ENCODE measurements around the gene DUSP15.

Gene DUSP15

GRCh38 chr20:31894980-31895675 lies 24.8 kb upstream of the DUSP15 start:
- in situ Hi-C loops (cut with MboI; ENCODE audit: low sequenced_read_pairs), result no loop called here

GRCh38 chr20:31890646-31891045 lies 20.3 kb upstream of the DUSP15 start:
- in situ Hi-C loops (cut with MboI; ENCODE audit: low sequenced_read_pairs), result no loop called here

DNA sequence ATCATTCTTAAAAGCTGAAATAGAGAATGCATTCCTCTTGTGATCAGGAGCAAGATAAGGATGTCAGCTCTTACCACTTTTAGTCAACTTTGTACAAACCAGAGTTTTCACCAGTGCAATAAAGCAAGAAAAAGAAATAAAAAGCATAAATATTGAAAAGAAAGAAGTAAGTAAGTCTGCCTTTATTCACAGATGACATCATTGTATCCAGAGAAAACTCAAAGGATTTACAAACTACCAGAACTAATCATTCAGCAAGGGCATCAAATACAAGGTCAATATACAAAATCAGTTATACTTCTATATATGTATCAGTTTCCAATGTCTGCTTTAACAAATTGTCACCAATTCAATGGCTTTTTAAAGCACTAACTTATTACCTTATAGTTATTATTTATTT lies 13.5 kb upstream of the DUSP15 start:
- in situ Hi-C loops (cut with MboI; ENCODE audit: low sequenced_read_pairs), result no loop called here

- in situ Hi-C loops (cut with MboI; ENCODE audit: low sequenced_read_pairs), result no loop called here
Measured at GRCh38 chr20:31881945-31882344, 11.6 kb upstream of the DUSP15 start.

DNA sequence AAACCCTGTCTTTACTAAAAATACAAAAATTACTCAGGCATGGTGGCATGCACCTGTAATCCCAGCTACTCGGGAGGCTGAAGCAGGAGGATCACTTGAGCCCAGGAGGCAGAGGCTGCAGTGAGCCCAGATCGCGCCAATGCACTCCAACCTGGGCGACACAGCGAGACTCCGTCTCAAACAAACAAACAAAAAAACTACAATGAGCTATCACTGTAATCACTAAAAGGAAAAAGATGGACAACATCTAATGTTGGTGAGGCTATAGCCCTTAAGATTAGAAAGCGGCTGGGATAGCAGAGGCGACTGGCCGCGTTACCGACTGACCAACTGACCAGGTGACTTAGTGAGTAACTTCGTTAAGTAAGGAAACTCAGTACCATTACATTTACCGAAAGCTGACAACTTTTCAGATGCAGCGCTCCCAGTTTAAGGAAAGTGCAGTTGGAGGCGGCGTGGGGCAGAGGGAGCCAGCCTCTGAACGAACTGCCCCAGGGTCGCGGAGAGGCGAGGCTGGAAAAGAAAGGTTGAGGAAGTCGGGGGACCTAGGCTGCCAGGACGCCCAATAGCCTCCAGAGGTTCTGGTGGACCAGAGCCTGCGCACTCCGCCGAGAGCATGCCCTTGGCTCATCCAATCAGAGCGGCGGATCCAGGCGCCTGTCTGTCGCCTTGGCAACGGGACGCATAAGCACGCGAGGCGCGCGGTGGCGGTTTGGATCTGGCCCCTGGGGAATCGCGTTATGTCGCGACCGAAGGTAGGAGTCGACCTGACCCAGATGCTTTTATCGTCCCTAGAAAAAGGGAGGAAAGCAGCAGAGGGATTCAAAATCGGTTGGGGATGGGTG lies 9.0 kb upstream of the DUSP15 start:
- in situ Hi-C loops (cut with MboI; ENCODE audit: low sequenced_read_pairs), result no loop called here

DNA sequence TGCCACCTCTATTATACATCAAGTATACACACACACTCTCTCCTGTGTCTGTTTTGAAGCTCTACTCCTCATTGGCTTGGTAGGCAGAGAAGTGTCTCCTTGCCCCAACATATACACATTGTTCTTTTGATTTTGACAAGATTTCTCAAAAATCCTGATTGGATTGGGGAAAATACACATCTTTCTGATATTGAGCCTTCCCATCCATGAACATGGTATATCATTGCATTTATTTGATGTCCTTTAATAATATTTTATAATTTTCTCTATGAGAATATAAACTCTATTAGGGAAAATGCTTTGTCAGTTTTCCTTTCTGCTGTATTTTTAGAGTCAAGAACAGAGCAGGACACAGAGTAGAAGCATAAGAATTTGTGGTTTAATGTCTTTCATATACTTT lies 7.4 kb upstream of the DUSP15 start:
- in situ Hi-C loops (cut with MboI; ENCODE audit: low sequenced_read_pairs), result no loop called here

DNA sequence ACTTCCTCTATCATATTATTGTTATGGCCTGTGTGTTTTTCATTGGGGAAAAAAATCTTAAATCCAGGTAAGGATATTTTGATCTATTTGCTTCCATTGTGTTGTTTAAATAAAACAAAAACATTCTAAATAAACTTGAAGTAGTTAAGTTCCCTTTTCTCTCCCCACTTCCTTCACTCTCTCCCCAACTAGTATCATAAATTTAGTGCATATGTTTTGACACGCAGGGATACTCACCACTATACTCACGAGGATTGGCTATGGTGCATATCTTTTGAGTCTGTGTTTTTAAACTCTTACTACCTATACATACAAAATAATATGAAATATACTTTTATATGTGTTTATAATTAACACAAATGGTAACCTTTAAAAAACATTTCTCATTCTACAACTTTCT lies 5.3 kb upstream of the DUSP15 start:
- in situ Hi-C loops (cut with MboI; ENCODE audit: low sequenced_read_pairs), result no loop called here

GRCh38 chr20:31872406-31872805 lies 2.1 kb upstream of the DUSP15 start:
- in situ Hi-C loops (cut with MboI; ENCODE audit: low sequenced_read_pairs), result no loop called here

DNA sequence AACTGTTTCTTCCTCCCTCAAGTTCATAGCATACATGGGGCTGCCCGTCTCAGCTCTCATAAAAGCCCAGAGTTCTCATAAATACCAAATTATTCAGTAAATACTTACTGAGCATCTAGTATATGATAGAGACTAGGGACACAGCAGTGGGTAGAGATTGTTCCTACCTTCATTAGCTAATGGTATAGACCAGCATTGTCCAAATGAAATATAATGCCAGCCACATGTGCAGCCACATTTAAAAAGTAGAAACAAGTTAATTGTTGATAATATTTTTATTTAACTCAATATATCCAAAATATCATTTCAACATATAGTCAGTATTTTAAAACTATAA lies 1.3 kb upstream of the DUSP15 start:
- in situ Hi-C loops (cut with MboI; ENCODE audit: low sequenced_read_pairs), result no loop called here

- in situ Hi-C loops (cut with MboI; ENCODE audit: low sequenced_read_pairs), result no loop called here
Measured at GRCh38 chr20:31870726-31871617, 645 bp upstream of the DUSP15 start.

GRCh38 chr20:31869673-31869941 lies 720 bp downstream of the DUSP15 start:
- in situ Hi-C loops (cut with MboI; ENCODE audit: low sequenced_read_pairs), result loop anchor here (10.0 kb wide), 1 partner anchor 215 kb away; no protein-coding TSS in a partner anchor

DNA sequence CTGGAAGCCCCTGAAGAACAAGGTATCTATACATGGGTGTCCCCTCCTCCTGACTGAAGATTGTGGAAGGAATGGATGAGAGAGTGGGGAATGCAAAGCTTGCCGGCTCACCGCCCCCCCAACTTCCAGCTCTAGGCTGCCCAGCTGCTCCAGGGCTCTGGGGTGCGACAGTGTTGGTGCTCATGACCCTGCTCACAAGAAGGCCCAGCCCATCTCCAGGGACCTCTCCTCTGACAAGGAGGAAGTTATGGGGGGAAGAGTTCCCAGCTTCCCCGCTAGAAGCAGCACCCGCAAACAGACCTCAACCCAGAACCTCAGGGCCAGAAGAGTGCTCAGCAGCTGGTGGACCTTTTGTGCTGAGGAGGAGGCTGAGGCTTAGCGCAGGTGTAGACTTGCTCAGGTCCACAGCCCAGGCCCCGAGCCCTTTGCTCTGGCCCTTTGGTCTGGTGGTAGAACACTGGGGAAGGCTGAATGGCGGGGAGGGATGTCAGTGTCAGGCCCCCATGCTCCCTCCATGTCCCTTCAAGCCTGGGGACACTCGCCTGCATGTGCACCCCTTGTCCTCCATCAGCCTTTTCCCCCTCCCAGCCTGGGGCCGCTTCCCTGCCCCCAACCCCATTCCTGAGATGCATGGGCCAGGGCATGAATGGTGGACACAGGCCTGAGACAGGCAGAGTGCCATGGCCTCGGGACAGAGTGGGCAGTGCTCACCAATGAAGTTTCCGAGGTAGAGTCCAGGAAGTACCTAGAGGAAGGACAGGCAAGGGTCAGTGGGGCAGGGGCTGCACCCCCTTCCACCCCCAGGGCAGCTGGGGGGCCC lies 1.3 kb downstream of the DUSP15 start:
- in situ Hi-C loops (cut with MboI; ENCODE audit: low sequenced_read_pairs), result loop anchor here (10.0 kb wide), 1 partner anchor 216 kb away; no protein-coding TSS in a partner anchor

- in situ Hi-C loops (cut with MboI; ENCODE audit: low sequenced_read_pairs), result loop anchor here (10.0 kb wide), 1 partner anchor 219 kb away; no protein-coding TSS in a partner anchor
Measured at GRCh38 chr20:31866221-31866620, 4.1 kb downstream of the DUSP15 start.

DNA sequence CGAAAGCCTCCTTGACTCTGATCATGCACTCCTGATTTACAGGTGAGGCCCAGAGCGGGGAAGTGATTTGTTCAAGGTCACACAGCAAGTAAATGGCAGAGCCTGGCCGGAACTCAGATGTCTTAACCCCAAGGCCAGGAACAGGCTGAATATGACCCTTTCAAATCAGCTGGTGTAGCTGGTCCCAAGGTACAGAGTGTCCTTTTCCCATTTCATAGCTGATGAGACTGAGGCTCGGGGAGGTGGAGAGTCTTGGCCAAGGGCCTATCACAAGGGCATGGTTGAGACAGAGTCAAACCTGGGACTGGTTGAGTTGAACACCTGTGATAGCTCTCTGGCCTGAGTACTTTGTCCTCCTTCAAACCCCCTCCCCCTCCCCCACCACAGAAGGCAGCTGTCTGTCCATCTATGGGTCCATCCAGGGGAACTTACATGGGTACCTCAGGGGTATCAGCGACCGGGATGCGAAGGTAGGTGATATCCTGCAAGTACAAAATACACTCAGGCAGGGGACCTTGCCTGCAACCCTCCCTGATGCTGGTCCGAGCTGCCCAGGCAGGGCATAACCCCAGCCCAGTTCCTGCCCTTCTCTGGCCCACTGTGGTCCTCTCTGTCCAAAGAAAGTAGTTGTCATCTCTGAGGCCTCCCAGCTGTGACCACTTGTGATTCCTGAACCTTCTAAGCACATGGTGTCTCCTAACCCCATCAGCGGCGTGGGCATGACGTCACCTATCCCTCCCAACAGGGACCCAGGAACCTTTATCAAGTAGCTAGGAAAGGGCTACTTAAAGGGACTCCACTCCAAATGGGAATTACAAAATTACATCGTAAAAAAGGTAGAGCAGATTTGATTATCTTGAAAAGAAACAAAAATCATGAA lies 5.6 kb downstream of the DUSP15 start:
- in situ Hi-C loops (cut with MboI; ENCODE audit: low sequenced_read_pairs), result loop anchor here (10.0 kb wide), 1 partner anchor 220 kb away; no protein-coding TSS in a partner anchor

DNA sequence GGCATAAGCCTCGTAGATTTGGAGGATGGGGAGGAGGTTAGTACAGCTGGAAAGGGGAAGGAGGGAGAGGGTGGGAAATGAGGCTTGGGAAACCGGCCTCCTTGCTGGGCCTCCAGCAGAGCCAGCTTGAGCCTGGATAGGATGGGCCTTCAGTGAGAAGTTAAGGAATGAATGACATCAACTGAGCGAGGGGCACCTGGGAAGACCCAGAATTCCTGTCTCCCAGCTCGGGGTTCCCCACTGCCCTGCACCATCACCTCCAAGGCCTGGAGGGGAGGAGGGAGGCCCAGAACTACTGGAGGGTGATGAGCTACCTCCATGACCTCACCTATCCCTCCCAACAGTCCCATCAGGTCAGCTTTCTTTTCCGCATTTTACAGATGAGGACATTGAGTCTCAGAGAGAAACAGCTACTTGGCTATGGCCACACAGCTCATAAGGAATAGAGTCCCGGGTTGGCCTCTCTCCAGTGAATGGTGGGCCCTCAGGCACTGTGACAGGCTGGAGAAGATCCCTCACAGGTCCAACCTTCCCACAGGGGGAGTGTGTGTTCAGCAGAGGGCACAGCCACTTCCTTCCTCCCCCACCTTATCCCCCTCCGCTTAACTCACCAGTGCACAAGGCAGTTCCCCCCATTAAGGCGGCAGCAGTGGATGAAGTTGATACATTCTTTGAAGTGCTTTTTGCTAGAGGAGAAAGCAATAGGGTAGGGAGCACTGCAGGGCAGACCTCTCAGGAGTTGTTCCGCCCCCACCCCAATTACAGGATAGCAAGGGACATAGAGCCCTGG lies 6.8 kb downstream of the DUSP15 start:
- in situ Hi-C loops (cut with MboI; ENCODE audit: low sequenced_read_pairs), result loop anchor here (10.0 kb wide), 1 partner anchor 221 kb away; no protein-coding TSS in a partner anchor

GRCh38 chr20:31862506-31862905 lies 7.8 kb downstream of the DUSP15 start:
- in situ Hi-C loops (cut with MboI; ENCODE audit: low sequenced_read_pairs), result loop anchor here (10.0 kb wide), 1 partner anchor 222 kb away; no protein-coding TSS in a partner anchor

- in situ Hi-C loops (cut with MboI; ENCODE audit: low sequenced_read_pairs), result loop anchor here (10.0 kb wide), 1 partner anchor 223 kb away; no protein-coding TSS in a partner anchor
Measured at GRCh38 chr20:31862157-31862470, 8.2 kb downstream of the DUSP15 start.

DNA sequence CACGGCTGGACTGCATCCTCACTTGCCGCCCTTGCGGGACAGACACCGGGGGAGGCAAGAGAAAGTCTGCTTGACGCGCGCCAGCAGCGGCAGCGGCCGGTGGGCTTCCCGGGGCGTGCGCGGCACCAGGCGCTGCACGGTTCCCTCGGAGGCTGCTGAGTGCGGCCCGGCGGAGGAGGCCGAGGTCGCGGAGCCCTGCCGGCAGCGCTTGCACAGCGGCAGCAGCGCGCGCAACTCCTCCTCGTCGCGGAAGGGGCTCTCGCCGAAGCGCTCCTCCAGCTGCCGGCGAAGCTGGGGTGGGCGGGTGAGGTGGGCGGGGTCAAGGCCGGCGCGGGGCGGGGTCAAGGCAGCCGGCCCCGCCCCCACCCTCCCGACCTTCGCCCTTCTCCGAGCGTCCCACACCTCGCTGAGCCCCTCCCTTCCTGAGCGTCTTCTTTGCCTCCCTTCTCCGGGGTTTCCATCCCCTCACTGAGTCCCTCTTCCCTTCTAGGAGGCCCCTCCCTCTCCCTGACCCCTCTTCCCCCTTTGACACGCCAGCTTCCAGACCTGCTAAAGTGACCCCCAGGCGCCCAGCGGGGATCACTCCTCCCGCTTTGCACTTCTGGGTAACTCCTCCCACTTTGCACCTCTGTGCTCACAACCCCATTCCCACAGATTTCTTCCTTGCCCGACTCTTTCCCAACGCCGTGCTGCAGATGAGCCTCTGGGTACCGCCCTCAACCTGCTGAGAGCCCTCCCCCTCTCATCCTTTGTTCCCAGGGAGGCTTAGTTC lies 8.8 kb downstream of the DUSP15 start:
- in situ Hi-C loops (cut with MboI; ENCODE audit: low sequenced_read_pairs), result loop anchor here (10.0 kb wide), 1 partner anchor 223 kb away; no protein-coding TSS in a partner anchor
